Epithelial cell of proximal tubule (primary cell): Measurements from ENCODE around the gene DUSP22. TPM values are rescaled to one million over a fixed set of nuclear protein-coding genes. Genes with fewer than 3 reads are reported as not detected.

ENCODE experiments used
- DNase-seq: peaks from one replicate; pipeline ENCODE4 v3.0.0-alpha.2; 2011; ENCODE audit warnings: low read depth
- H3K4me3 ChIP-seq: 2 replicates; pipeline ENCODE4 v1.5.1; 2011; ENCODE audit warnings: low read depth, mild to moderate bottlenecking, low read length
- CTCF ChIP-seq: conservative IDR thresholded peaks from 2 replicates; pipeline ENCODE4 v1.5.1; 2012; ENCODE audit warnings: low read depth, mild to moderate bottlenecking, low read length
- total RNA-seq: library from RNA; depleted of rRNA; stranded (reverse); fragments of >200 nt; gene quantifications from 2 replicates; pipeline ENCODE4 v1.2.3, GENCODE V29; 2015

DUSP22 gene
- total RNA-seq, 1 donor from 2014 or later = 25.3 TPM

GRCh38 chr6:381742-382461, 89.6 kb downstream of the DUSP22 start:
- TF ChIP-seq CTCF = no peak
- no peak for DNase-seq

GRCh38 chr6:382883-383810, 90.9 kb downstream of the DUSP22 start:
- no peak overlapping the region for H3K4me3 ChIP-seq
- no peak for TF ChIP-seq CTCF
- DNase-seq = no peak

More at GRCh38 chr6:381742-382461, 89.6 kb downstream of the DUSP22 start:
- no peak overlapping the region for H3K4me3 ChIP-seq

GRCh38 chr6:383856-384255, 91.6 kb downstream of the DUSP22 start:
- H3K4me3 ChIP-seq = no peak overlapping the region
- DNase-seq = no peak
- no peak for TF ChIP-seq CTCF

- no peak overlapping the region for H3K4me3 ChIP-seq
- TF ChIP-seq CTCF = no peak
- no peak for DNase-seq
These were observed 92.6 kb downstream of the DUSP22 start for GRCh38 chr6:384898-385297.

- no peak for DNase-seq
- TF ChIP-seq CTCF = no peak
- H3K4me3 ChIP-seq = no peak overlapping the region
These were observed 93.3 kb downstream of the DUSP22 start for GRCh38 chr6:385614-386013.

- no peak for TF ChIP-seq CTCF
- DNase-seq = no peak
- no peak overlapping the region for H3K4me3 ChIP-seq
These were observed 94.5 kb downstream of the DUSP22 start for GRCh38 chr6:386688-387266.
